Liver (tissue), 4 donors: ENCODE data around the gene PRSS23. TPM values are rescaled to one million over a fixed set of nuclear protein-coding genes. Genes with fewer than 3 reads are reported as not detected.

Experiments used
- polyA plus RNA-seq, 2 donors: library from polyadenylated mRNA; stranded (reverse) in 1 of 2; unstranded in 1 of 2; fragments of 200-250 nt in 1 of 2; fragments of >200 nt in 1 of 2; fragmentation: Nextera tagmentation in 1 of 2; extraction: Ambion mirVana in 1 of 2; gene quantifications; one replicate each; pipeline versions ENCODE4 v1.2.1 to v1.2.3, GENCODE V29; 2013 to 2015
- total RNA-seq, 2 donors: library from RNA; depleted of rRNA; stranded (reverse); fragments of >200 nt; gene quantifications; one replicate each; pipeline ENCODE4 v1.2.3, GENCODE V29; 2014
- donor health status: healthy.
- donor health status: healthy.
- donor health status: healthy.

PRSS23 gene
- total and polyA plus RNA-seq, 4 donors: 2.3 to 11.0 (median 7.8) TPM

Other genes with a start within 250 kb of the PRSS23 start
- 1 to 10 TPM; 2.7 to 7.2 TPM for gene ME3, start 127.9 kb upstream of the PRSS23 start, total RNA-seq
- 1 to 10 TPM; 1.4 to 1.9 TPM for gene ME3, start 127.9 kb upstream of the PRSS23 start, polyA plus RNA-seq
- 10 to 100 TPM in 1 of 2 donors, 1 to 10 TPM in 1; 8.8 to 23.7 TPM for gene FZD4, start 154.9 kb downstream of the PRSS23 start, total RNA-seq
- 1 to 10 TPM; 4.9 to 7.7 TPM for gene FZD4, start 154.9 kb downstream of the PRSS23 start, polyA plus RNA-seq
- 10 to 100 TPM; 29.4 to 38.9 TPM for gene TMEM135, start 237.4 kb downstream of the PRSS23 start, total RNA-seq
- 10 to 100 TPM; 10.0 to 17.5 TPM for gene TMEM135, start 237.4 kb downstream of the PRSS23 start, polyA plus RNA-seq